Measurements from ENCODE around the gene LY6G6D.

The LY6G6D gene

DNA sequence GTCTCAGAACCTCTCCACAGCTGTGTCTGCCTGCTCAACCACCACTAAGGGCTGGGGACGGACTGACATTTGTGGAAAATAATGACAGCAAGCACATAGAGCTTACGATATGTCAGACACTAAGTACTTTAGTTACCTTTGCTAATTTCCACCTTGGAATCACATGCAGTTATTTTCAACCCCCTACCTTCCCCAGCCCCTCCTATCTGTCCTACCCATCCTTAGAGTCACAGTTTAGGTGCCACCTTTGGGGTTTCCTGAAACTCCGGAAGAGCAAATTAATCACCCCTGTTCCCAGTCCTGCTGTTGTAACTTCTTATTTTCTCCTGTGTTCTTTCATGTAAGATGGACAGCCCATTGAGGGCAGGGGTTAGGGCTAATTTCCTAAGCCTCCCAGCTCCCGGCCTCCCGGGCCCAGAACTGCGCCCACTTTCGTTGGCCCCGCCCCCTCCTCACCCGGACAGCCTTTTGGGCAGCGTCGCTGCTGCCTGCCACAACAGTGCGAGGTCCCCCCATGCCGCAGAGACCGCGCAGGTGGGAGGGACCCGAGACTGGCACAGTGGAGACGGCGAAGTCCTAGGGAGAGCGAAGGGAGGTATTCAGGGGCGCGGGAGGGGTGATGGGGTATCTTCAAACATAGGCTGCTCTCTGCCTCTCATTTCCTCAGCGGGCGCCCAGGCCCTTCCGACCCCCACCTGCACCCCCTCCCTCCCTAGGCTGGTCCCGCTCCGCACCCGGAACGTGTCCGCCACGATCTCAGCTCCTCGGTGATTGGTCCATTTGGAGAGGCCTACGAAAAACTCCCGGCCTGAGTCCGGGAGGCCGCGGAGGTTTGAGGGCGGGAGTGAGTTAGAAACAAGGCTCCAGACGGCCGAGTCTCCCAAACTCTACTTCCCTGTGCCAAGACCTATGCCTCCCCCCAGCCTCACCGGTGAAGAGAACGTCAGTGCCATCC lies 12.8 kb downstream of the LY6G6D start:
- Histone ChIP-seq H3K27me3 (ENCODE audit: insufficient read depth, poor library complexity, severe bottlenecking) (no peaks in the 10 kb centered on the region), H3K27ac (ENCODE audit: poor library complexity, severe bottlenecking) (no peak overlapping the region), H3K36me3 (ENCODE audit: low read depth) (peaks cover 28% of the 10 kb centered on the region), H3K4me1 (ENCODE audit: insufficient read depth, poor library complexity, severe bottlenecking) (peaks cover 3% of the 10 kb centered on the region), H3K9me3 (ENCODE audit: severe bottlenecking) (no peaks in the 10 kb centered on the region), H3K4me3 (ENCODE audit: severe bottlenecking) (no peak overlapping the region)
- TF ChIP-seq CTCF (IDR thresholded peaks at IDR 0.05; ENCODE audit: poor library complexity, severe bottlenecking): no peak
- DNase-seq (ENCODE audit: low spot score) (no peak), ATAC-seq (ENCODE audit: low read depth) (no peak)

DNA sequence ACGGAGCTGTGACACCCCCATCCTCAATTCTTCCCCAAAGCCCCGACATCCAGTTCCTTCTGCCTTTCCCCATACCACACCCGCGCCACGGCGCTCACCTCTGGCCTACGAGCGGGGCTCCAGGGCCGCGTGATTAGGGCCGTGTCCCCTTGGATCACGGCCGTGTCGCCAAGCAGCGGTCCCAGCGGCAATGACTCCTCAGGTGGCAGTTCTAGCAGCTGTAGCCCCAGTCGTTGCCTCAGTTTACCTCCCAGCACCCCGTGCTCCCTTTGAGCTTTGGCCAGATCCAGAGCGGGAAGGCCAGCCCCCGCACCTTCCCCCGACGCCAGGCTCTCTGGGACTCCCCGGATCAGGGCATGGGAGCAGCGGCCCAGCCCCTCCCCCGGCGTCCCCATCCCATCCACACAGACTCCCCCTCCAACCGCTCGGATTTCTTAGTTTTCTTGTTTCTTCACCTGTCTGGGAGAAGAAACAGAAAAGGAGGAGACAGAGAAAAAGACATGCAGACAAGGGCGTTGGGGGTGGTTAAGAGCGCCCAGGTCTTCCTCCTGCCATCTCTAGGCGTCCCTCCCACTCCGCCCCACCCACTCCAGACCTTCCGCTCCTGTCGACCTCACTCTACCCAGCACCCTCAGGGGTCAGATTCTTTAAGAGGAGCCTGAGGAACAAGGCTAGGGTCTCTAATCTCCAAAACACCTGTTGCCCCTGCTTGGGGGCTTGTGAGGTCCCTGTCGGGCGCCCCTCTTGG lies 13.8 kb downstream of the LY6G6D start, which contains the start of gene DDAH2:
Gene DDAH2 (minus strand): TSS at position 533 of the 748 bp plus-strand sequence. CDS start 138 bp downstream, at position 395.
- H3K36me3 ChIP-seq (ENCODE audit: low read depth): peaks cover 38% of the 10 kb centered on the region

DNA sequence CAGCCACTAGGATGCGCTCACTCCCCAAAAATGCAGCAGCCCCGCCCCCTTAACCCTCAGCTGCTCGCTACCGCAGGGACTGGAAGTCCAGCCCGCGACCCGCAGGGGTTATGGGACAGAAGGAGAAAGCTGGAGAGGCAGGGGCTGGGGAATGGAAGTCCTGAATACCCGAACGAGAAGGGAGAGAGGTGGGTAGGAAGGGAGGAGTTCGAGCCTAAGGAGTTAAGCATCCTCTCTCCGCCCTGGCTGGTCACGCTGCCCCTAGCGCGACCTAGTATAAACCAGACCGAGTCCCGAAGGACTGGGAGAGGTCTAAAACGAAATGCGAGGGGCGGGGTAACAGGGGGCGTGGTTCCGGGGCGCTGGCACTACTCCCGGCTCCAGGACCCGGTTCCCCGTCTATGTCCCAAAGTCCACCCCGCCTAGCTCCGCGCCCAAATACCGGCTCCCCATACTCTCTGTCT lies 14.4 kb downstream of the LY6G6D start:
- Histone ChIP-seq H3K27ac (ENCODE audit: poor library complexity, severe bottlenecking) (peak overlapping the region; percentile 63), H3K36me3 (ENCODE audit: low read depth) (peaks cover 44% of the 10 kb centered on the region), H3K9me3 (ENCODE audit: severe bottlenecking) (no peaks in the 10 kb centered on the region), H3K4me3 (ENCODE audit: severe bottlenecking) (peak overlapping the region; percentile 66), H3K27me3 (ENCODE audit: insufficient read depth, poor library complexity, severe bottlenecking) (no peaks in the 10 kb centered on the region), H3K4me1 (ENCODE audit: insufficient read depth, poor library complexity, severe bottlenecking) (peaks cover 12% of the 10 kb centered on the region)
- TF ChIP-seq CTCF (IDR thresholded peaks at IDR 0.05; ENCODE audit: poor library complexity, severe bottlenecking): peak; percentile 85
- DNase-seq (ENCODE audit: low spot score) (peak; percentile 89), ATAC-seq (ENCODE audit: low read depth) (peak; percentile 81)

More for the DNA sequence above, 13.8 kb downstream of the LY6G6D start, which contains the start of gene DDAH2:
- Histone ChIP-seq H3K4me1 (ENCODE audit: insufficient read depth, poor library complexity, severe bottlenecking) (peaks cover 6% of the 10 kb centered on the region), H3K27ac (ENCODE audit: poor library complexity, severe bottlenecking) (peak within 1 kb of the TSS; percentile 63), H3K4me3 (ENCODE audit: severe bottlenecking) (peak within 1 kb of the TSS; percentile 66), H3K27me3 (ENCODE audit: insufficient read depth, poor library complexity, severe bottlenecking) (no peaks in the 10 kb centered on the region), H3K9me3 (ENCODE audit: severe bottlenecking) (no peaks in the 10 kb centered on the region)
- DNase-seq (ENCODE audit: low spot score) (no peak), ATAC-seq (ENCODE audit: low read depth) (peak; percentile 29)
- no peak for TF ChIP-seq CTCF (IDR thresholded peaks at IDR 0.05; ENCODE audit: poor library complexity, severe bottlenecking)

DNA sequence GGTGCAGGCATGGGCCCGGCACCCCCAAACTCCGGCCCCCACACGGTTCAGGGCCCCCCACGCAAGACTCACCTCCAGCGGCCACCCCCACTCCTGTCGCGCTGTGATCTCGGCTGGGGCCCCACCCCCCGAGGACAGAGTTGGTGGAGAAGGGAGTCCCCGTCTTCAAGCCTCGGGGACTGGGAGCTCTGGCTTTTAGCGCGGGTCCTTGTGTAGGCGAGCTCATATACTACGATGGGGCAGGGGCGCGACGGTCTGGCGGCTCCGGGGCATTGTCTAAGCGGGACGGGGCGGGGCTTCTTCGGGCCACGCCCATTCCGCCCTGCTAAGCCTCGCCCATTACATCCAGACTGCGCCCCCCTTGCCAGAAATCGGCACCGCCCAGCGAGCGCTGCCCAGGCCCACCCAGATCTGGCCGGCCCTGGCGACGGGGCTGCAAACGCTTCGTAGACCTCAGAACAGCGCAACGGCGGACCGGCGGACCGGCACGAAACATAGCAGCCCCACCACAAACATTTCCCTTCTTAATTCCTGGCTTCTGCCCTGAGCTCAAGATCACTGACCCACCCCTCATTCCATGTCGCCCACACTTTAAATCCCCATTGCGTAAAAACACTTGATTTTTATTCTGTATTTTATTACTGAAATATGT lies 15.0 kb downstream of the LY6G6D start:
- ATAC-seq (ENCODE audit: low read depth) (peak; percentile 61), DNase-seq (ENCODE audit: low spot score) (no peak)
- peak overlapping the region; percentile 63 for H3K27ac ChIP-seq (ENCODE audit: poor library complexity, severe bottlenecking)
- H3K27me3 ChIP-seq (ENCODE audit: insufficient read depth, poor library complexity, severe bottlenecking): no peaks in the 10 kb centered on the region
- peaks cover 13% of the 10 kb centered on the region for H3K4me1 ChIP-seq (ENCODE audit: insufficient read depth, poor library complexity, severe bottlenecking)
- H3K9me3 ChIP-seq (ENCODE audit: severe bottlenecking): no peaks in the 10 kb centered on the region
- H3K4me3 ChIP-seq (ENCODE audit: severe bottlenecking): peak overlapping the region; percentile 66
- no peak for TF ChIP-seq CTCF (IDR thresholded peaks at IDR 0.05; ENCODE audit: poor library complexity, severe bottlenecking)
- peaks cover 50% of the 10 kb centered on the region for H3K36me3 ChIP-seq (ENCODE audit: low read depth)
